IPS DF 6.9 (cell line): Measurements from ENCODE around the gene BPIFB2.

ENCODE experiments used
- DNase-seq: peaks from one replicate; pipeline ENCODE4 v3.0.0-alpha.2; 2013; ENCODE audit warnings: low read depth, low spot score
- H3K27ac ChIP-seq: one replicate; pipeline ENCODE4 v1.5.1; 2013; ENCODE audit warnings: low read length, control low read depth
- H3K27me3 ChIP-seq: 2 replicates; pipeline ENCODE4 v1.6.1; 2013; ENCODE audit warnings: mild to moderate bottlenecking, low read length; ENCODE audit not compliant: control insufficient read depth, insufficient read depth
- H3K36me3 ChIP-seq: 2 replicates; pipeline ENCODE4 v1.6.1; 2013; ENCODE audit warnings: low read length; ENCODE audit not compliant: control insufficient read depth, insufficient read depth
- H3K4me1 ChIP-seq: 2 replicates; pipeline ENCODE4 v1.6.1; 2013; ENCODE audit warnings: low read length; ENCODE audit not compliant: control insufficient read depth, insufficient read depth
- H3K4me3 ChIP-seq: 2 replicates; pipeline ENCODE4 v1.5.1; 2013; ENCODE audit warnings: mild to moderate bottlenecking, low read length
- H3K9me3 ChIP-seq: 2 replicates; pipeline ENCODE4 v1.6.1; 2013; ENCODE audit warnings: low read length, inconsistent platforms; ENCODE audit not compliant: control insufficient read depth, insufficient read depth
- WGBS: extraction: QIAGEN DNeasy Blood & Tissue Kit; methylation state at CpG from one replicate; pipeline ENCODE4 v1.1.7; 2013; ENCODE audit warnings: mixed read lengths, missing lambda C conversion rate; ENCODE audit not compliant: insufficient read length, insufficient coverage; 5-methylcytosine and 5-hydroxymethylcytosine counted together

BPIFB2 gene

GRCh38 chr20:33018169-33018931, 10.8 kb downstream of the BPIFB2 start:
- WGBS = no CpG with 5 or more reads among the region's 14 CpGs
- no peak for DNase-seq
- H3K27ac ChIP-seq = no peak overlapping the region
- no peaks in the 10 kb centered on the region; the same call in 1 of the 2 replicates for H3K4me1 ChIP-seq
- no peaks in the 10 kb centered on the region for H3K27me3 ChIP-seq
- no peaks in the 10 kb centered on the region for H3K9me3 ChIP-seq
- H3K36me3 ChIP-seq = no peaks in the 10 kb centered on the region
- H3K4me3 ChIP-seq = no peak overlapping the region

- Histone ChIP-seq H3K4me3 (no peak overlapping the region), H3K27me3 (no peaks in the 10 kb centered on the region), H3K9me3 (no peaks in the 10 kb centered on the region), H3K4me1 (no peaks in the 10 kb centered on the region; the same call in 1 of the 2 replicates), H3K27ac (no peak overlapping the region), H3K36me3 (no peaks in the 10 kb centered on the region)
- WGBS = no CpG with 5 or more reads among the region's 23 CpGs
- DNase-seq = no peak
These were observed 12.2 kb downstream of the BPIFB2 start for GRCh38 chr20:33019465-33020277.

- Histone ChIP-seq H3K9me3 (no peaks in the 10 kb centered on the region), H3K36me3 (no peaks in the 10 kb centered on the region), H3K27me3 (no peaks in the 10 kb centered on the region), H3K4me1 (no peaks in the 10 kb centered on the region; the same call in 1 of the 2 replicates), H3K4me3 (no peak overlapping the region), H3K27ac (no peak overlapping the region)
- WGBS = no CpG with 5 or more reads among the region's 18 CpGs
- DNase-seq = no peak
These were observed 13.0 kb downstream of the BPIFB2 start for GRCh38 chr20:33020278-33021161.

- no peaks in the 10 kb centered on the region for H3K27me3 ChIP-seq
- no peak for DNase-seq
- no peaks in the 10 kb centered on the region; the same call in 1 of the 2 replicates for H3K4me1 ChIP-seq
- no peaks in the 10 kb centered on the region for H3K9me3 ChIP-seq
- no peak overlapping the region for H3K27ac ChIP-seq
- WGBS = no CpG with 5 or more reads among the region's 3 CpGs
- no peak overlapping the region for H3K4me3 ChIP-seq
- no peaks in the 10 kb centered on the region for H3K36me3 ChIP-seq
These were observed 14.4 kb downstream of the BPIFB2 start for GRCh38 chr20:33021879-33022278.

GRCh38 chr20:33022289-33022688, 14.8 kb downstream of the BPIFB2 start:
- no peaks in the 10 kb centered on the region for H3K36me3 ChIP-seq
- no peak for DNase-seq
- no peaks in the 10 kb centered on the region for H3K27me3 ChIP-seq
- H3K4me1 ChIP-seq = no peaks in the 10 kb centered on the region; the same call in 1 of the 2 replicates
- no CpG with 5 or more reads among the region's 4 CpGs for WGBS
- no peak overlapping the region for H3K27ac ChIP-seq
- H3K9me3 ChIP-seq = no peaks in the 10 kb centered on the region
- no peak overlapping the region for H3K4me3 ChIP-seq

GRCh38 chr20:33022694-33023438, 15.4 kb downstream of the BPIFB2 start:
- H3K4me3 ChIP-seq = no peak overlapping the region
- H3K4me1 ChIP-seq = no peaks in the 10 kb centered on the region; the same call in 1 of the 2 replicates
- no peaks in the 10 kb centered on the region for H3K27me3 ChIP-seq
- WGBS = no CpG with 5 or more reads among the region's 7 CpGs
- no peaks in the 10 kb centered on the region for H3K36me3 ChIP-seq
- H3K9me3 ChIP-seq = no peaks in the 10 kb centered on the region
- no peak overlapping the region for H3K27ac ChIP-seq
- no peak for DNase-seq

GRCh38 chr20:33023439-33024242, 16.1 kb downstream of the BPIFB2 start:
- Histone ChIP-seq H3K9me3 (no peaks in the 10 kb centered on the region), H3K4me3 (no peak overlapping the region), H3K27me3 (no peaks in the 10 kb centered on the region), H3K4me1 (no peaks in the 10 kb centered on the region; the same call in 1 of the 2 replicates), H3K27ac (no peak overlapping the region), H3K36me3 (no peaks in the 10 kb centered on the region)
- no peak for DNase-seq
- WGBS = no CpG with 5 or more reads among the region's 6 CpGs

- Histone ChIP-seq H3K27me3 (no peaks in the 10 kb centered on the region), H3K36me3 (no peaks in the 10 kb centered on the region), H3K4me1 (no peaks in the 10 kb centered on the region; the same call in 1 of the 2 replicates), H3K4me3 (no peak overlapping the region), H3K27ac (no peak overlapping the region), H3K9me3 (no peaks in the 10 kb centered on the region)
- WGBS = no CpG with 5 or more reads among the region's 1 CpG
- no peak for DNase-seq
These were observed 16.7 kb downstream of the BPIFB2 start for GRCh38 chr20:33024243-33024560.

GRCh38 chr20:33024609-33025317, 17.3 kb downstream of the BPIFB2 start:
- H3K27ac ChIP-seq = no peak overlapping the region
- H3K9me3 ChIP-seq = no peaks in the 10 kb centered on the region
- H3K4me3 ChIP-seq = no peak overlapping the region
- no peaks in the 10 kb centered on the region for H3K36me3 ChIP-seq
- 100% methylated on average over 2 of the region's 5 CpGs for WGBS
- no peaks in the 10 kb centered on the region; the same call in 1 of the 2 replicates for H3K4me1 ChIP-seq
- no peak for DNase-seq
- no peaks in the 10 kb centered on the region for H3K27me3 ChIP-seq
